GM13977 (cell line): ENCODE results near the gene OLFM2.
A peak's percentile ranks its signal among the peaks of the same experiment; 100 is the strongest.
"Not testable (repeated sequence)": the region's sequence is repeated elsewhere in the genome, so short reads cannot be mapped to it uniquely, and the experiment has no call there.

Experiments used
- DNase-seq: peaks from one replicate; pipeline ENCODE4 v3.0.0; 2012; ENCODE audit warnings: low spot score
- CTCF ChIP-seq: IDR thresholded peaks from 2 replicates; pipeline ENCODE4 v1.5.1; 2012; ENCODE audit warnings: mild to moderate bottlenecking, control low read depth; ENCODE audit not compliant: insufficient read depth; ENCODE audit errors: extremely low read depth, missing control alignments
- in situ Hi-C: fragments of 300-500 bp; cut with MboI; formaldehyde crosslinking; loops from one replicate; pipeline ENCODE4 v1.12.0; 2022; ENCODE audit warnings: low sequenced_read_pairs, low pct_unique_long_range_greater_than_20kb, mixed read lengths, inconsistent platforms; ENCODE audit not compliant: unreplicated experiment

Gene OLFM2

GRCh38 chr19:9827289-9828238 lies 108.8 kb downstream of the OLFM2 start, which contains the start of gene UBL5:
UBL5 (plus strand) TSS chr19:9827918; CDS start chr19:9828338, 420 bp downstream.
- in situ Hi-C loops = no loop called here
- no peak for TF ChIP-seq CTCF
- peak; percentile 91 for DNase-seq

- no peak for TF ChIP-seq CTCF
- DNase-seq = no peak
- in situ Hi-C loops = no loop called here
Measured at GRCh38 chr19:9823816-9824215, 112.5 kb downstream of the OLFM2 start.

- in situ Hi-C loops, DNase-seq: not testable (repeated sequence)
Measured at GRCh38 chr19:9820034-9820433, 116.3 kb downstream of the OLFM2 start.

- DNase-seq = no peak
- in situ Hi-C loops = no loop called here
- no peak for TF ChIP-seq CTCF
Measured at GRCh38 chr19:9819596-9819909, 116.8 kb downstream of the OLFM2 start.

- TF ChIP-seq CTCF = no peak
- in situ Hi-C loops = no loop called here
- DNase-seq = peak; percentile 98
Measured at GRCh38 chr19:9818734-9819595, 117.3 kb downstream of the OLFM2 start, which contains the start of gene FBXL12. FBXL12 (minus strand) TSS chr19:9819079; CDS start chr19:9818813, 266 bp downstream.

GRCh38 chr19:9818175-9818733 lies 118.1 kb downstream of the OLFM2 start:
- in situ Hi-C loops = no loop called here
- no peak for TF ChIP-seq CTCF
- DNase-seq = no peak
